IPS DF 6.9 (cell line): Measurements from ENCODE around the gene FAM170B.
A peak's percentile ranks its signal among the peaks of the same experiment; 100 is the strongest.

Source experiments
- DNase-seq: peaks from one replicate; pipeline ENCODE4 v3.0.0-alpha.2; 2013; ENCODE audit warnings: low read depth, low spot score
- H3K27ac ChIP-seq: one replicate; pipeline ENCODE4 v1.5.1; 2013; ENCODE audit warnings: low read length, control low read depth
- H3K27me3 ChIP-seq: 2 replicates; pipeline ENCODE4 v1.6.1; 2013; ENCODE audit warnings: mild to moderate bottlenecking, low read length; ENCODE audit not compliant: control insufficient read depth, insufficient read depth
- H3K36me3 ChIP-seq: 2 replicates; pipeline ENCODE4 v1.6.1; 2013; ENCODE audit warnings: low read length; ENCODE audit not compliant: control insufficient read depth, insufficient read depth
- H3K4me1 ChIP-seq: 2 replicates; pipeline ENCODE4 v1.6.1; 2013; ENCODE audit warnings: low read length; ENCODE audit not compliant: control insufficient read depth, insufficient read depth
- H3K4me3 ChIP-seq: 2 replicates; pipeline ENCODE4 v1.5.1; 2013; ENCODE audit warnings: mild to moderate bottlenecking, low read length
- H3K9me3 ChIP-seq: 2 replicates; pipeline ENCODE4 v1.6.1; 2013; ENCODE audit warnings: low read length, inconsistent platforms; ENCODE audit not compliant: control insufficient read depth, insufficient read depth
- WGBS: extraction: QIAGEN DNeasy Blood & Tissue Kit; methylation state at CpG from one replicate; pipeline ENCODE4 v1.1.7; 2013; ENCODE audit warnings: mixed read lengths, missing lambda C conversion rate; ENCODE audit not compliant: insufficient read length, insufficient coverage; 5-methylcytosine and 5-hydroxymethylcytosine counted together

Gene FAM170B

GRCh38 chr10:49123981-49124950 is 9.6 kb downstream of the FAM170B start:
- Histone ChIP-seq H3K27me3 (no peaks in the 10 kb centered on the region), H3K4me3 (no peak overlapping the region), H3K27ac (no peak overlapping the region), H3K9me3 (no peaks in the 10 kb centered on the region), H3K36me3 (no peaks in the 10 kb centered on the region), H3K4me1 (no peaks in the 10 kb centered on the region)
- DNase-seq: no peak
- WGBS: no CpG with 5 or more reads among the region's 7 CpGs

- H3K9me3 ChIP-seq: no peaks in the 10 kb centered on the region
- no peaks in the 10 kb centered on the region for H3K36me3 ChIP-seq
- no peak for DNase-seq
- no peaks in the 10 kb centered on the region for H3K27me3 ChIP-seq
- no CpG with 5 or more reads among the region's 3 CpGs for WGBS
- no peak overlapping the region for H3K27ac ChIP-seq
- H3K4me3 ChIP-seq: no peak overlapping the region
- H3K4me1 ChIP-seq: no peaks in the 10 kb centered on the region
Measured at GRCh38 chr10:49120911-49121310, 12.9 kb downstream of the FAM170B start.

- Histone ChIP-seq H3K9me3 (no peaks in the 10 kb centered on the region), H3K4me3 (no peak overlapping the region), H3K36me3 (no peaks in the 10 kb centered on the region), H3K27me3 (no peaks in the 10 kb centered on the region; the same call in 1 of the 2 replicates), H3K4me1 (no peaks in the 10 kb centered on the region), H3K27ac (no peak overlapping the region)
- DNase-seq: no peak
- no CpG with 5 or more reads among the region's 3 CpGs for WGBS
Measured at GRCh38 chr10:49119746-49120145, 14.1 kb downstream of the FAM170B start.

GRCh38 chr10:49118430-49119074 is 15.3 kb downstream of the FAM170B start:
- DNase-seq: no peak
- no peak overlapping the region for H3K4me3 ChIP-seq

GRCh38 chr10:49117376-49118070 is 16.3 kb downstream of the FAM170B start:
- H3K27ac ChIP-seq: no peak overlapping the region
- no peaks in the 10 kb centered on the region; the same call in 1 of the 2 replicates for H3K27me3 ChIP-seq
- H3K4me1 ChIP-seq: no peaks in the 10 kb centered on the region
- DNase-seq: no peak
- WGBS: no CpG with 5 or more reads among the region's 4 CpGs
- H3K36me3 ChIP-seq: no peaks in the 10 kb centered on the region
- no peak overlapping the region for H3K4me3 ChIP-seq
- no peaks in the 10 kb centered on the region for H3K9me3 ChIP-seq

More at GRCh38 chr10:49118430-49119074, 15.3 kb downstream of the FAM170B start:
- no CpG with 5 or more reads among the region's 6 CpGs for WGBS
- H3K9me3 ChIP-seq: no peaks in the 10 kb centered on the region
- no peaks in the 10 kb centered on the region; the same call in 1 of the 2 replicates for H3K27me3 ChIP-seq
- H3K36me3 ChIP-seq: no peaks in the 10 kb centered on the region
- no peak overlapping the region for H3K27ac ChIP-seq
- H3K4me1 ChIP-seq: no peaks in the 10 kb centered on the region

GRCh38 chr10:49116509-49117375 is 17.1 kb downstream of the FAM170B start:
- H3K9me3 ChIP-seq: no peaks in the 10 kb centered on the region
- H3K27ac ChIP-seq: no peak overlapping the region
- no peak overlapping the region for H3K4me3 ChIP-seq
- no peaks in the 10 kb centered on the region for H3K36me3 ChIP-seq
- H3K27me3 ChIP-seq: no peaks in the 10 kb centered on the region; the same call in 1 of the 2 replicates
- WGBS: no CpG with 5 or more reads among the region's 5 CpGs
- no peaks in the 10 kb centered on the region for H3K4me1 ChIP-seq
- DNase-seq: no peak

- no peaks in the 10 kb centered on the region for H3K9me3 ChIP-seq
- peak overlapping the region; percentile 42; the same call in 1 of the 2 replicates for H3K4me3 ChIP-seq
- WGBS: no CpG with 5 or more reads among the region's 14 CpGs
- DNase-seq: no peak
- no peaks in the 10 kb centered on the region; the same call in 1 of the 2 replicates for H3K27me3 ChIP-seq
- H3K4me1 ChIP-seq: no peaks in the 10 kb centered on the region
- no peak overlapping the region for H3K27ac ChIP-seq
- no peaks in the 10 kb centered on the region for H3K36me3 ChIP-seq
Measured at GRCh38 chr10:49115796-49116508, 17.9 kb downstream of the FAM170B start.

GRCh38 chr10:49115015-49115795 is 18.6 kb downstream of the FAM170B start, which contains the start of gene VSTM4:
TSS of gene VSTM4 (minus strand) at chr10:49115522. CDS start at chr10:49115485, 37 bp downstream.
- DNase-seq: peak; percentile 20
- H3K4me3 ChIP-seq: peak within 1 kb of the TSS; percentile 42; the same call in 1 of the 2 replicates
- no peaks in the 10 kb centered on the region for H3K4me1 ChIP-seq
- no peak within 1 kb of the TSS for H3K27ac ChIP-seq
- no peaks in the 10 kb centered on the region for H3K36me3 ChIP-seq
- no peaks in the 10 kb centered on the region; the same call in 1 of the 2 replicates for H3K27me3 ChIP-seq
- no peaks in the 10 kb centered on the region for H3K9me3 ChIP-seq
- no CpG with 5 or more reads among the region's 95 CpGs for WGBS

- peak overlapping the region; percentile 42; the same call in 1 of the 2 replicates for H3K4me3 ChIP-seq
- H3K27ac ChIP-seq: no peak overlapping the region
- DNase-seq: no peak
- WGBS: no CpG with 5 or more reads among the region's 9 CpGs
- no peaks in the 10 kb centered on the region for H3K36me3 ChIP-seq
- no peaks in the 10 kb centered on the region for H3K4me1 ChIP-seq
- H3K9me3 ChIP-seq: no peaks in the 10 kb centered on the region
- H3K27me3 ChIP-seq: no peaks in the 10 kb centered on the region; the same call in 1 of the 2 replicates
Measured at GRCh38 chr10:49114718-49115014, 19.2 kb downstream of the FAM170B start.
